Urinary bladder (tissue), 4 donors: Measurements from ENCODE around the gene AK9. TPM values are rescaled to one million over a fixed set of nuclear protein-coding genes. Genes with fewer than 3 reads are reported as not detected.

Source experiments
- DNase-seq: peaks from one replicate; pipeline ENCODE4 v3.0.0-alpha.2; 2015; ENCODE audit errors: extremely low spot score
- H3K27ac ChIP-seq: one replicate; pipeline ENCODE4 v1.5.1; 2013; ENCODE audit warnings: low read depth, mild to moderate bottlenecking, moderate library complexity
- H3K36me3 ChIP-seq: one replicate; pipeline ENCODE4 v1.6.1; 2013; ENCODE audit warnings: mild to moderate bottlenecking, moderate library complexity; ENCODE audit not compliant: insufficient read depth
- H3K4me1 ChIP-seq: one replicate; pipeline ENCODE4 v1.6.1; 2013; ENCODE audit warnings: mild to moderate bottlenecking, moderate library complexity; ENCODE audit not compliant: insufficient read depth
- H3K4me3 ChIP-seq: one replicate; pipeline ENCODE4 v1.5.1; 2013; ENCODE audit warnings: low read depth, low read length
- WGBS: extraction: QIAGEN DNeasy Blood & Tissue Kit; methylation state at CpG from one replicate; pipeline ENCODE4 v1.1.7; 2013; 5-methylcytosine and 5-hydroxymethylcytosine counted together
- polyA plus RNA-seq: library from polyadenylated mRNA; stranded (reverse); fragments of 200-250 nt; gene quantifications from one replicate; pipeline ENCODE4 v1.2.3, GENCODE V29; 2013
- total RNA-seq: library from RNA; depleted of rRNA; stranded (reverse); fragments of >200 nt; gene quantifications from one replicate; pipeline ENCODE4 v1.2.3, GENCODE V29; 2014
- donor health status: healthy with polysubstance abuse.
- donor health status: healthy.

AK9 gene
- total and polyA plus RNA-seq, 2 donors: 7.3 to 15.4 TPM

GRCh38 chr6:109448615-109449014, 242.4 kb downstream of the AK9 start:
- H3K4me1 ChIP-seq: no peaks in the 10 kb centered on the region
- peaks cover 4% of the 10 kb centered on the region for H3K36me3 ChIP-seq
- no peak overlapping the region for H3K27ac ChIP-seq
- no peak for DNase-seq
- H3K4me3 ChIP-seq: no peak overlapping the region
- 87% methylated on average over 7 of the region's 7 CpGs for WGBS

GRCh38 chr6:109447878-109448555, 243.0 kb downstream of the AK9 start:
- WGBS: 85% methylated on average over 8 of the region's 8 CpGs
- Histone ChIP-seq H3K36me3 (peaks cover 4% of the 10 kb centered on the region), H3K4me1 (no peaks in the 10 kb centered on the region), H3K4me3 (no peak overlapping the region), H3K27ac (no peak overlapping the region)
- DNase-seq: no peak

- Histone ChIP-seq H3K4me3 (no peak overlapping the region), H3K4me1 (no peaks in the 10 kb centered on the region), H3K36me3 (peaks cover 4% of the 10 kb centered on the region), H3K27ac (no peak overlapping the region)
- no peak for DNase-seq
- WGBS: 91% methylated on average over 10 of the region's 10 CpGs
Measured at GRCh38 chr6:109447087-109447486, 243.9 kb downstream of the AK9 start.

GRCh38 chr6:109446541-109446940, 244.5 kb downstream of the AK9 start:
- Histone ChIP-seq H3K4me1 (no peaks in the 10 kb centered on the region), H3K27ac (no peak overlapping the region), H3K36me3 (peaks cover 4% of the 10 kb centered on the region), H3K4me3 (no peak overlapping the region)
- no peak for DNase-seq
- 88% methylated on average over 8 of the region's 8 CpGs for WGBS

- no peak overlapping the region for H3K27ac ChIP-seq
- peaks cover 4% of the 10 kb centered on the region for H3K36me3 ChIP-seq
- no peak for DNase-seq
- no peak overlapping the region for H3K4me3 ChIP-seq
- H3K4me1 ChIP-seq: no peaks in the 10 kb centered on the region
- 87% methylated on average over 15 of the region's 15 CpGs for WGBS
Measured at GRCh38 chr6:109446072-109446471, 244.9 kb downstream of the AK9 start.

GRCh38 chr6:109445382-109445781, 245.6 kb downstream of the AK9 start:
- no peak overlapping the region for H3K27ac ChIP-seq
- H3K4me1 ChIP-seq: no peaks in the 10 kb centered on the region
- H3K36me3 ChIP-seq: peaks cover 4% of the 10 kb centered on the region
- no peak for DNase-seq
- no peak overlapping the region for H3K4me3 ChIP-seq
- 91% methylated on average over 9 of the region's 9 CpGs for WGBS

- WGBS: 92% methylated on average over 10 of the region's 10 CpGs
- Histone ChIP-seq H3K4me3 (no peak overlapping the region), H3K36me3 (peaks cover 4% of the 10 kb centered on the region), H3K4me1 (no peaks in the 10 kb centered on the region), H3K27ac (no peak overlapping the region)
- no peak for DNase-seq
Measured at GRCh38 chr6:109443425-109443950, 247.5 kb downstream of the AK9 start.

Other genes starting within 250 kb of the AK9 start
- gene MICAL1, start 235.4 kb downstream of the AK9 start, total RNA-seq: 25.5 TPM
- gene MICAL1, start 235.4 kb downstream of the AK9 start, polyA plus RNA-seq: 83.8 TPM
- 12.0 TPM for gene ZBTB24, start 208.0 kb downstream of the AK9 start, total RNA-seq
- 4.3 TPM for gene ZBTB24, start 208.0 kb downstream of the AK9 start, polyA plus RNA-seq
- 24.5 TPM for gene FIG4, start 94 bp upstream of the AK9 start, total RNA-seq
- gene FIG4, start 94 bp upstream of the AK9 start, polyA plus RNA-seq: 11.8 TPM